ENCODE measurements around the gene EMD. TPM values are rescaled to one million over a fixed set of nuclear protein-coding genes. Genes with fewer than 3 reads are reported as not detected.

EMD gene
- total and polyA plus RNA-seq, 10 of the 15 experiments (the other 5 are each of a cell fraction or from before 2014, with no cell fraction given) = 0.76 to 100 (median 43.2) TPM

DNA sequence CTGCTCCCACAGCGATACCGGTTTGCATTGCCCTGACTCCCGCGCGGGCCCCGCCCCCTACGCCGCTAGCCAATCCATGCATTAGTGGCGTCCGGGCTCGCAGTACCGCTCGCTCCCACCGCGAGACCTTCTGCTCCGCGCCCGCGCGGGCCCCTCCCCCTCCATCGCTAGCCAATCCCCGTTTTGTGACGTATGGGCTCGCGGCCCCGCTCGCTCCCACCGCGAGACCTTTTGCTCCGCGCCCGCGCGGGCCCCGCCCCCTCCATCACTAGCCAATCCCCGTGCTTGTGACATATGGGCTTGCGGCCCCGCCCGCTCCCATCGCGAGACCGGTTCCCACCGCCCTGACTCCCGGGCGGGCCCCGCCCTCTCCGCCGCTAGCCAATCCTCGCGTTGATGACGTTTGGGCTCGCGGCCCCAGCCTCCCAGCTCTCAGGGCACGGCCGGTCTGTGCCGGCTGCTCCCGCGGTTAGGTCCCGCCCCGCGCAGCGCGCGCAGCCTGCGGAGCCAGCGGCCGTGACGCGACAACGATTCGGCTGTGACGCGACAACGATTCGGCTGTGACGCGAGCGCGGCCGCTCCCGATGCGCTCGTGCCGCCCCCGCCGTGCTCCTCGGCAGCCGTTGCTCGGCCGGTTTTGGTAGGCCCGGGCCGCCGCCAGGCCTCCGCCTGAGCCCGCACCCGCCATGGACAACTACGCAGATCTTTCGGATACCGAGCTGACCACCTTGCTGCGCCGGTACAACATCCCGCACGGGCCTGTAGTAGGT, at the start of gene EMD (continued):
- TF ChIP-seq CBX5 (IDR thresholded peaks at IDR 0.05; ENCODE audit: low read depth) (no peak), EGR1 (IDR thresholded peaks at IDR 0.05; ENCODE audit: borderline replicate concordance in 1 of 2, low read depth in 2 of 2, low read length in 2 of 2) (peak in 1 of 2 experiments; percentile 69; a peak in 2 of 3 replicates), SMARCA5 (IDR thresholded peaks at IDR 0.05) (0 out of 2 replicates have a peak, but pooled peaks have one; percentile 29), RUNX3 (IDR thresholded peaks at IDR 0.05; ENCODE audit: low read length) (peak; percentile 5), REST (IDR thresholded peaks at IDR 0.05; ENCODE audit: low read depth, low read length) (0 out of 2 replicates have a peak, but pooled peaks have one; percentile 20), TCF7 (IDR thresholded peaks at IDR 0.05; ENCODE audit: borderline replicate concordance) (no peak), GATAD2B (conservative IDR thresholded peaks at IDR 0.05; ENCODE audit: low read depth) (peak; percentile 72), KDM1A (IDR thresholded peaks at IDR 0.05; ENCODE audit: borderline replicate concordance) (no peak), NFYB (IDR thresholded peaks at IDR 0.05; ENCODE audit: insufficient read depth, low read depth, low read length) (peak; percentile 75; the same call in 1 of the 2 replicates), SUPT20H (IDR thresholded peaks at IDR 0.05; ENCODE audit: borderline replicate concordance, control insufficient read depth, low read depth, low read length) (no peak), ZNF207 (IDR thresholded peaks at IDR 0.05; ENCODE audit: borderline replicate concordance) (0 out of 2 replicates have a peak, but pooled peaks have one; percentile 75), NR2F1 (conservative IDR thresholded peaks at IDR 0.05) (0 out of 2 replicates have a peak, but pooled peaks have one; percentile 22), RAD21 (IDR thresholded peaks at IDR 0.05; ENCODE audit: insufficient read depth, low read depth, low read length) (no peak)
